ENCODE measurements around the gene CROCC.
"Not testable (repeated sequence)": the region's sequence is repeated elsewhere in the genome, so short reads cannot be mapped to it uniquely, and the experiment has no call there.

CROCC gene

DNA sequence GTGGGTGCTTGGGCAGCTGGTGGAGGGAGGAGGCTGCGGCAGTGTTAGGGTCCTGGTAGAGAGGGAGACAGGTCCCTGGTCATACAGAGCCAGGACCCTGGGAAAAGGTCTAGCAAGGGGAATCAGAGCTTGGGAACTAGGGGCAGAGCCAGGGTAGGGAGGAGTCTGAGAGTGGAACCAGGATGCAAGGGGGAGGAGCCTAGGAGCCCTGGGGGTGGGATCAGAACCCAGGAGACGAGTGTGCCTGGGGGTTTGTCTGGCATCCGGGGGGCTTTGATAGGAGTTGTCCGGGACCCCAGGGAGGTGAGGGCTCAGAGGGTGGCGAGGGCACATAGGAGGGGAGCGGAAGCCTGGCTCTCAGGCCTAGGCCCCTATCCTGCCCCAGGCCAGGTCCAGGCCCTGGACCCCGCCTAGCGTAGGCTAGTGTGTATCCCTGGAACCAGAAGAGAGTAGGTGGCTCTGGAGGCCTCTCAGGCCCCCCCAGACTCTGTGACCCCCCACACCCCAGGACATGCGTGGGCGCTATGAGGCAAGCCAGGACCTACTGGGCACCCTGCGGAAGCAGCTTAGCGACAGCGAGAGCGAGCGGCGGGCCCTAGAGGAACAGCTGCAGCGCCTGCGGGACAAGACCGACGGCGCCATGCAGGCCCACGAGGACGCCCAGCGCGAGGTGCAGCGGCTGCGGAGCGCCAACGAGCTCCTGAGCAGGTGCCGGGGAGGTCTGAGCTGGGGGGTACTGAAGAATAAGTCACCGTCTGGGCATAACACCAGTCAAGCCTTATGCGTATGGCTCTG lies 17.9 kb downstream of the CROCC start:
- not testable (repeated sequence) for DNase-seq

DNA sequence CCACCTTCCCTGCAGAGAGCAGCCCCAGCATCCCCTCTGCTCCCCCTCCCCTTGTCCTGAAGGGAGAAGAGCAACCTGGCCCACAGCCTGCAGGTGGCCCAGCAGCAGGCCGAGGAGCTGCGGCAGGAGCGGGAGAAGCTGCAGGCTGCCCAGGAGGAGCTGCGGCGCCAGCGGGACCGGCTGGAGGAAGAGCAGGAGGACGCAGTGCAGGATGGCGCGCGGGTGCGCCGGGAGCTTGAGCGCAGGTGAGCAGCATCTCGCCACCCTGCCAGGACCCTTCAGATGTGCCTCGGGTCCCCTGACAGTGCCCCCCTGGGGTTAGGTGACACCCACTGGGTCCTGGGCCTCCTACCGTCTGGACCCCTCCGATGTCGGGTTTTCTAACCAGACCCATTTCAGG lies 22.3 kb downstream of the CROCC start:
- no peak for DNase-seq

DNA sequence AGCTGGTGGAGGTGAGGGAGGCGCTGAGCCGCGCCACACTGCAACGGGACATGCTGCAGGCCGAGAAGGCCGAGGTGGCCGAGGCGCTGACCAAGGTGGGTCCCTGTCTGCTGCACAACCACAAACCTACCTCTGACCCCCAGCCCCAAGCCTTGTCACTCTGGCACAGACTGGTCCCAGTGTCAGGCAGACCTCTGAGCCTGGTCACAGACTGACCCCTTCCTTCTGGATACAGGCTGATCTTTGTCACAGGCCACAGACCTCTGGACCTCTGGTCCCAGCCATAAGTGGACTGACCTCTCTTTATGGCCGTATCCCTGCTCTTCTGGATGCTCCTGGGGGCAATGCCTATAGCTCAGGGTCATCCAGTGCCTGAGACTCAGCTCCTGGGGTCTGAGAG lies 23.8 kb downstream of the CROCC start:
- DNase-seq = not testable (repeated sequence)

DNA sequence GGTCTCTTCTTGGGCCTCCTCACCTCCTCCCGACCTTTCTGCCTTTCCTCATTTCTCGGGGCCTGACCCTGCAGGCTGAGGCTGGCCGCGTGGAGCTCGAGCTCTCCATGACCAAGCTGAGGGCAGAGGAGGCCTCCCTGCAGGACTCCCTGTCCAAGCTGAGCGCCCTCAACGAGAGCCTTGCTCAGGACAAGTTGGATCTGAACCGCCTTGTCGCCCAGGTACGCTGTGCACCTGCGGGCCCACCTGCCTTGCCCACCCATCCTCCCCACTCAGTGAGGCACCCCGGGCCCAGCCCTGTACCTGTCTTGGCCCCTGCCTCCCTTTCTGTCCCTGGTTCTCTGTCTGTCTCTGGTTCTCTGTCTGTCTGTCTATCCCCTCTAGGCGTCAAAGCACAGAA lies 24.5 kb downstream of the CROCC start:
- not testable (repeated sequence) for DNase-seq

DNA sequence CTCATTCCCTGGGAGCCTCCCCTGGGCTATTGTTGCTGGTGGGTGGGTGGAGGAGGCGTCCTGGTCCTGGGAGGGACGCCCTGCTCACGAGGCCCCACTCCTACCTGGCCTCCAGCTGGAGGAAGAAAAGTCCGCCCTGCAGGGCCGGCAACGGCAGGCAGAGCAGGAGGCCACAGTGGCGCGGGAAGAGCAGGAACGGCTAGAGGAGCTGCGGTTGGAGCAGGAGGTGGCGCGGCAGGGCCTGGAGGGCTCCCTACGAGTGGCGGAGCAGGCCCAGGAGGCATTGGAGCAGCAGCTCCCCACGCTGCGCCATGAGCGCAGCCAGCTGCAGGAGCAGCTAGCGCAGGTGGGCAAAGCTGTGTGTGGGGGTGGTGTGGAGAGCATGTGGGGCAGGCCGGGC lies 24.9 kb downstream of the CROCC start:
- DNase-seq = no peak

DNA sequence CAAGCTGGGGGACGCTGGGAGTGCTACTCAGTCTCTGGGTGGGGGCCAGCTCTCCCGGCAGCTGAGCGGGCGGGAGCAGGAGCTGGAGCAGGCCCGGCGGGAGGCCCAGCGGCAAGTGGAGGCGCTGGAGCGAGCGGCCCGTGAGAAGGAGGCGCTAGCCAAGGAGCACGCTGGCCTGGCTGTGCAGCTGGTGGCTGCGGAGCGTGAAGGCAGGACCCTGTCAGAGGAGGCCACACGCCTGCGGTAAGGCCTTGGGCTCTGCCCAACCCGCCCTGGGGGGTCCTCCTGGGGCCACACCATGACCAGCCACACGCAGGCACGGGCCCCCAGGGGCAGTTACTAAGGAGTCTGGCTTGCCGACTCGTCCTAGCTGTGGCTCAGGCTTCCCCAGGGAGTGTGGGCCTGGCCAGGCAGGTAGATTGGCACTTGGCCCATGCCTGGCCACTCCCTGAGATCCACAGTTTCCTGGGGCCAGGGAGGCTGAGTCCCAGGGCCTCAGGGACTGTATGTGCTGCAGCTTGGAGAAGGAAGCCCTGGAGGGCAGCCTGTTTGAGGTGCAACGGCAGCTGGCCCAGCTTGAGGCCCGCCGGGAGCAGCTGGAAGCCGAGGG lies 26.7 kb downstream of the CROCC start:
- DNase-seq = not testable (repeated sequence)

DNA sequence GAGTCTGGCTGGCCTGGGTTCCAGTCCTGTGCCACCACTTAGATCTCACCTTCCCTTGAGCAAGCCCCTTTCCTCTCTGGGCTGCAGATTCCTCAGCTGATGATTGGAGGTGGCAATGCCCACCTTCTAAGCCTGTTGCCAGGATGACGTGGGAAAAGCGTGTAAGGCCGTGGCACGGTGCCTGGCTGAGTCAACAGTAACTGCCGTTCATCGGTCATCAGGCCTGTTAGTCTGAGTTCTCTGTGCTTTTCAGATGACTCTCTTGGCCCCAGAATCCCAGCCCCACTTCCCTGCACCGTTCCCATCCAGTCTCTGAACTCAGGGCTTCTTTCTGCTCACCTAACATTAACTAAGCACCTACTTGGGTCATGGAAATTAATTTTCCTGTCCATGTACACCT lies 27.3 kb downstream of the CROCC start:
- peak; percentile 28 for DNase-seq

DNA sequence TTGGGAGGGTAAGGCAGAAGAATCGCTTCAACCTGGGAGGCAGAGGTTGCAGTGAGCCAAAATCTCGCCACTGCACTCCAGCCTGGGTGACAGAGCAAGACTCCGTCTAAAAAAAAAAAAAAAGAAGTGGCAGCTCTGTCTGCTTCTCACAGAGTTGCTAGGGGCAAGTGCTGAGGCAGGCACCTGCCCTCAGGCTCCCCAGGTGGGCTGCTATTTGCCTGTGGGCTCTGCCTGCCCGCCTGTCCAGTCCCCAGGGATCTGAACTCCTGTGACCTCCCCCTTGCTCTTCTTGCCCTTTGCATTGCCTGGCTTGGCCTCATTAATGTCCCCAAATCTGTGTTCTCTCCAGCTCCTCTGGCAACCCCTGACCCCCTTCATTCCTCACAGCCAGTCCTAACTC lies 30.6 kb downstream of the CROCC start:
- not testable (repeated sequence) for DNase-seq

DNA sequence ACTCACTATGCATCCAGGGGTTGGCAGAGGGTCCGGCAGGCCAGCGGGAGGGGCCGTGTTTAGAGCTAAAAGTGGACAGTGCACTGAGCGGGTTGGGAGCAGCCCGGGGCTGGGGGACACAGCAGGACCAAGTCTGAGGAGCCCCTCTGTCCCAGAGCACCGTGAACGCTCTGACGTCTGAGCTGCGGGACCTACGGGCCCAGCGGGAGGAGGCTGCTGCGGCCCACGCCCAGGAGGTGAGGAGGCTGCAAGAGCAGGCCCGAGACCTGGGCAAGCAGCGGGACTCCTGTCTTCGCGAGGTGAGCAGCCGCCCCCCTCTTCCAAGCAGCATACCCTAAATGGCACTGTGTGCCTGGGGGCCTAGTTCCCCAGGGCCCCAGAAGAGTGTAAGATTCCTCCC lies 32.8 kb downstream of the CROCC start:
- no peak for DNase-seq

DNA sequence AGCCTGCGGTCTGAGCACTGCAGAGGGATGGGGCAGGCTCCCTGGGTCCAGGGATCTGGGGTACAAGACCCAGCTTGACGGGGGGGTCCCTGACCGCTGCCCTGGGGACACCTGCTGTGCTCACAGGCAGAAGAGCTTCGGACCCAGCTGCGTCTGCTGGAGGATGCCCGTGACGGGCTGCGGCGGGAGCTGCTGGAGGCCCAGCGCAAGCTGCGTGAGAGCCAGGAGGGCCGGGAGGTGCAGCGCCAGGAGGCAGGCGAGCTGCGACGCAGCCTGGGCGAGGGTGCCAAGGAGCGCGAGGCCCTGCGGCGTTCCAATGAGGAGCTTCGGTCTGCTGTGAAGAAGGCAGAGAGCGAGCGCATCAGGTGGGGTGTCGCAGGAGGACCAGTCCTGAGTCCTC lies 33.5 kb downstream of the CROCC start:
- no peak for DNase-seq

DNA sequence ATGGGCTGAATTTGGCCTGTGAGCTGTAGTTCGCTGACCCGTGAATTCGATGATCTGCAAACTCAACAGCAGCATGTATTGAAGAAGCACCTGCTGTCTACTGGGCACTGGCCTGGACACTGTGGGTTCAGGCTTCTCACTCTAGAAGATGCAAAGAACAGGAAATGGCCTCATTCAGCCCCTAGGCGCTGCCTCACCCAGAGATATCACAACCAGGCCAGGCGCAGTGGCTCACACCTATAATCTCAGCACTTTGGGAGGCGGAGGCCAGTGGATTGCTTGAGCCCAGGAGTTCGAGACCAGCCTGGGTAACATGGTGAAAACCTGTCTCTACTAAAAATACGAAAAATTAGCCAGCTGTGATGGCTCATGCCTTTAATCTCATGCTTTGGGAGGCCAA lies 35.0 kb downstream of the CROCC start:
- no peak for DNase-seq

DNA sequence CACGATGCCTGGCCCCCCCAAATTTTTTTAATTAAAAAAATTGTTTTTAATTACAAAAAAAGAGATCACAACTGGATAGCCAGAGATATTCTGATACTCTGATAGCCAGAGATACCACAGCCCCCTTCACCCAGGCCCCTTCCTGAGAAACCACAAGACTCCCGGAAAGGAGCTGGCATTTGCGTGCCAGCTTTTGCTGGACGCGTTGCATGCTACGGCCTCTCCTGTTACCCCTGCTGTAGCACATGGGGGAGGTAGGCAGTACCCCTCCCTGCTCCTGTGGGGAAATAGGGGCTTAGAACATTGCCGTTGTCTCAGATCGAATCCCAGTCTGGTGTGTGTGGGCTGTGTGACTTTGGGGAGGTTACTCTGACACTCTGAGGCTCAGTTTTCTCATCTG lies 36.0 kb downstream of the CROCC start:
- DNase-seq = no peak

DNA sequence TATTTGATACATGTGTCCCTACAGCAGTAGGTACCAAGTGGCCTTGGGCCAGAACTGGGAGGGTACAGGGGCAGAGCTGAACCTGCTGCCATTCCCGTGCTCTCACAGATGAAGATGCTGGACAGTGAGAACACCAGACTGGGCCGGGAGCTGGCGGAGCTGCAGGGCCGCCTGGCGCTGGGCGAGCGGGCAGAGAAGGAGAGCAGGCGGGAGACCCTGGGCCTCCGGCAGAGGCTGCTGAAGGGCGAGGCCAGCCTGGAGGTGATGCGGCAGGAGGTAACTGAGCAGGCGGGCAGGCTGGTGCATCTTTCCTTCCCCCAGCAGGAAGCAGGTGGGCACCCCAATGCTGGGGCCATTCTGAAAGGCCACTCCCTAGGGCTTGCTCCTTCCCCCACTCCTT lies 36.7 kb downstream of the CROCC start:
- no peak for DNase-seq

DNA sequence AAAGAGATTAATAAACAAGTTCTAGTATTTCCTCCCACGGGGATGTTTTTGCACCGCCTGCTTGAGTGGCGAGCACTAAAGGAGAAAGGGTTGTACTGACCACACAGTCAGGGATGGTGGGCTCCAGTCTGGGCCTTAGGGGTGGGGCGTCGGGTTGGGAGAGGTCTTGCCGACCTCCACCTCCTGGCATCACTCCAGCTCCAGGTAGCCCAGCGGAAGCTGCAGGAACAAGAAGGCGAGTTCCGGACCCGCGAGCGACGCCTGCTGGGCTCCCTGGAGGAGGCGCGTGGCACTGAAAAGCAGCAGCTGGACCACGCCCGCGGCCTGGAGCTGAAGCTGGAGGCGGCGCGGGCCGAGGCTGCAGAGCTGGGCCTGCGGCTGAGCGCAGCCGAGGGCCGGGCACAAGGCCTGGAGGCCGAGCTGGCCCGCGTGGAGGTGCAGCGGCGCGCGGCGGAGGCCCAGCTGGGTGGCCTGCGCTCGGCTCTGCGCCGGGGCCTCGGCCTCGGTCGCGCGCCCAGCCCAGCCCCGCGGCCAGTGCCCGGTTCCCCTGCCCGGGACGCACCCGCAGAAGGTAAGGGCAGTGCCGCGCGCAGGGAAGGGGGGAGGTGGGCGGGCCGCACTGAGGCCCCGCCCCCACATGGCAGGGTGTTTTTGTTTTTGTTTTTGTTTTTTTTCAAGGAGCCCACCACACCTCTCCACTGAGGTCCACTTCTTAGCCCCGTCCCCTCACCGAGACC lies 39.0 kb downstream of the CROCC start:
- DNase-seq = peak; percentile 78

DNA sequence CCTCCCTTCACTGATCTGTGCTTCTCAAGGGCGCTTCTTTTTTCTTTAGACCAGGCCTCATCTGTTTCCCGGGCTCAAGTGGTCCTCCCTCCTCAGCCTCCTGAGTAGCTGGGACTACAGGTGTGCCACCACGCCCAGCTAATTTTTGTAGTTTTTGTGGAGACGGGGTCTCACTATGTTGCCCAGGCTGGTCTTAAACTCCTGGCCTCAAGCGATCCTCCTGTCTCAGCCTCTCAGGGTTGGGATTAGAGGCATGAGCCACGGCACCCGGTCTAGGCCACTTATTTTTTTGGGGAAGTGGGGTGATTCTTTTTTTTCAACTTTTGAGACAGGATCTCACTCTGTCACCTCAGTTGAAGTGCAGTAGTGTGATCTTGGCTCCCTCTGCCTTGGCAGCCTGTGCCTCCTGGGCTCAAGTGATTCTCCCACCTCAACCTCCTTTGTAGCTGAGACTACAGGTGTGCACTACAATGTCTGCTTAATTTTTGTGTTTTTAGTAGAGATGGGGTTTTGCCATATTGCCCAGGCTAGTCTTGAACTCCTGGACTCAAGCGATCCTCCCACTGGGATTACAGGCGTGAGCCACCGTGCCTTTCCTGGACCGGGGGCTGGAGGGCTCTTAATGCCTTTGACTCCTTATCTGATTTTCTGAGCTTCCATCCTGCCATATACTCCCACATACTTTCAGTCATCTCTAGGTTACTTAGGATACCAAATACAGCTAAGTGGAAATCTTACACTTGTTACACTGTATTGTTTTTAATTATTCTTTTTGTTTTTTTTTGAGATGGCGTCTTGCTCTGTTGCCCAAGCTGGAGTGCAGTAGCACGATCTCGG lies 39.8 kb downstream of the CROCC start:
- no peak for DNase-seq

DNA sequence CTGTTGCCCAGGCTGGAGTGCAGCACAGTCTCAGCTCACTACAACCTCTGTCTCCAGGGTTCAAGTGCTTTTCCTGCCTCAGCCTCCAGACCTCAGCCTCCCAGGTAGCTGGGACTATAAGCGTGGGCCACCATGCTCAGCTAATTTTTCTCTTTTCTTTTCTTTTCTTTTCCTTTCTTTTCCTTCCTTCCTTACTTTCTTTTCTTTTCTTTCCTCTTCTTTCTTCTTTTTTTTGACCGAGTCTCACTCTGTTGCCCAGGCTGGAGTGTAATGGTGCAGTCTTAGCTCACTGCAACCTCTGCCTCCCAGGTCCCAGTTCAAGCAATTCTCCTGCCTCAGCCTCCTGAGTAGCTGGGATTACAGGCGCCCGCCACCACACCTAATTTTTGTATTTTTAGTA lies 42.4 kb downstream of the CROCC start:
- not testable (repeated sequence) for DNase-seq

DNA sequence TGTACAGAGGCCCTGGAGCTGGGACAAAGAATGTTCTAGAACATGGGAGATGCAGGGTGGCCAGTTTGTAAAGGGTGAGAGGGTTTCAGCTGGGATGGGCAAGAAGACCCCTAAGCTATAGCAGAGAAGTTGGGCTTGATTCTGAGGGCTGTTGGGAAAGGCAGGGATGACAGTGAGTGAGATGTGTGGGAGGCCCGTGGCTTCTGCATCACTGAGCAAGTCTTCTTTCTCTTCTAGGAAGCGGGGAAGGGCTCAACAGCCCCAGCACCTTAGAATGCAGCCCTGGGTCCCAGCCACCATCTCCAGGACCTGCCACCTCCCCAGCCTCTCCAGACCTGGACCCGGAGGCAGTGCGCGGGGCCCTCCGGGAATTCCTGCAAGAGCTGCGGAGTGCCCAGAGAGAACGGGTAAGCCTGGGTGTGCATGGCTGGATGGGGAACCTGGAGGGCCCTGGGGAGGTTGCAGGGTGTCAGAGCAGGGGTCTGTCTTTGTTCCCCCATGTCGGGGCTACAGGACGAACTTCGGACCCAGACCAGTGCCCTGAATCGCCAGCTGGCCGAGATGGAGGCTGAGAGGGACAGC lies 43.8 kb downstream of the CROCC start:
- DNase-seq = no peak

DNA sequence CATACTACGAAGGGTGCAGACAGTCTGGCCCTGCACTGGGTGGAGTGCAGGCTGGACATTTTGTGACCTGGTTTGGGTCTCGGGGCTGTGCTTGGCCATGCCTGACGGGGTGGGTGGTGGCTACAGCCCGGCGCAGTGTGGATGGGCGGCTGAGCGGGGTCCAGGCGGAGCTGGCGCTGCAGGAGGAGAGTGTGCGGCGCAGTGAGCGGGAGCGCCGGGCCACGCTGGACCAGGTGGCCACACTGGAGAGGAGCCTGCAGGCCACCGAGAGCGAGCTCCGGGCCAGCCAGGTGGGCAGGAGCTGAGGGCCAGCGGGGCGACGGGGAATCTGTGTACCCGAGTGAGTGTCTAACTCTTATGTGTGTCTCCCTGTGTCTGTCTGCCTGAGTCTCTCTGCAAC lies 44.6 kb downstream of the CROCC start:
- no peak for DNase-seq

DNA sequence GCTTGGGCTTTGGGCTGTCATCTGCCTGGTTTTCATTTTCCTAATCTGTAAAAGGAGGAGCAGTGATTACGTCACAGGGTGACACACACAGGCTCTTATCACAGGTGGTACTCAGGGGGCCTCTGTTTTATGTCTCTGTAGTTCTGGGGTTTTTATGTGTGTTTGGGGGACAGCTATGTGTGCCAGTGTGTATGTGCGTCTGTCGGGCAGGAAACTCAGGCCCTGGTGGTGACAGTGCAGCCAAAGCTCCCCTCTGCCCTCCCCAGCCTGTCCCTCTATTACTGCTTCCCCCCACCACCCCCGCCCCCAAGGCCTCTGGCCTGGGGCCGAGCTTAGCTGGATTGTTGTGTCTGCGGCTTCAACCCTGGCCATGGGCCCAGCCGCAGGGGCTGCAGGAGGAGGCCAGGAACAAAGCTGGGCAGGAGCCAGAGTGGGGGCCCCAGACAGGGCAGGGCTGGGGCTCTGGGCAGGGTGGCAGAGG lies 45.4 kb downstream of the CROCC start:
- peak; percentile 89 for DNase-seq

DNA sequence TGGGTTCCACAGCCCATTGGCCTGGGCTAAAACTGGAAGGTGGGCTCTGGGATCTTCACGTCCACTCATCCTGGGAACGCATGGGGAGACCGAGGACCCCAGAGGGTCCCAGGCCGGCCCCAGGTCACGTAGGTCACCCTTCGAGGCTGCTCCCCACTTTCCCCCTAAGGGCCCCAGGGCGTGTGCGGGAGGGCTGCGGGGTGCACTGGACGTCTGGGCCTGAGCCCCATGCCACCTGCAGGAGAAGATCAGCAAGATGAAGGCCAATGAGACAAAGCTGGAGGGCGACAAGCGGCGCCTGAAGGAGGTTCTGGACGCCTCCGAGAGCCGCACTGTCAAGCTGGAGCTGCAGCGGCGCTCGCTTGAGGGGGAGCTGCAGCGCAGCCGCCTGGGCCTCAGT lies 46.2 kb downstream of the CROCC start:
- no peak for DNase-seq

DNA sequence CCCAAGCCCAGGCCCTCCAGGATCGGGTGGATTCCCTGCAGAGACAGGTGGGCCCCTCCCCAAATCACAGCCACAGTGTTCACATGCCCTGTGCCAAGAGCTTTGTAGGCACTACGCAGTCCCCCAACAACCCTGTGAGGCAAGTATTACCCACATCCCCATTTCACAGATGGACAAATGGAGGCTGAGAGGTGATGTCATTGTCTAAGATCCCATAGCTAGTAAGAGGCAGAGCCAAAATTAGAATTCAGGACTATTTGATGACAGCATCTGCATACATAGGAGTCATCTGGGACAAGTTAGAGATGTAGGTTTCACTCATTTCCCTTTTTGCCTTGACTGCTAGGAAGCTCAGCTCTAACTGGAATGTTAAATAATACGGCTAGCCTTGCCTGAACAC lies 46.6 kb downstream of the CROCC start:
- no peak for DNase-seq

DNA sequence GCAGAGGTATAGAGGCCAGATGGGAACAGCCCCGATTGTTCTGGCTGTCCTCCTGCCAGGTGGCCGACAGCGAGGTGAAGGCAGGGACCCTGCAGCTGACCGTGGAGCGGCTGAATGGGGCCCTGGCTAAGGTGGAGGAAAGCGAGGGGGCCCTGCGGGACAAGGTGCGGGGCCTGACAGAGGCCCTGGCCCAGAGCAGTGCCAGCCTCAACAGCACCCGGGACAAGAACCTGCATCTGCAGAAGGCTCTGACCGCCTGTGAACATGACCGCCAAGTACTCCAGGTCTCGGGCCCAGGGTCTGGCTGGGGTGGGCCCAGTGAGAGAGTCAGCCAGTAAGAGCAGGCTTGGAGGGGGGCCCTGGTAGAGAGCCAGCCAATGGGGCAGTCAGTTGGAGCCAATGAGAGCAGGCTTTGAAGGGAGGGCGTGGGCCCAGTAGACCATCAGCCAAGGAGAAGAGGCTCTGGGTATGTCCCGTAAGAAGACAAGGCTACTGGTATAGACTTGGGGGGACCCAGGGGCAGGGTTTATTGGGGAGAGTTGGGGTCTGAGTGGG lies 47.4 kb downstream of the CROCC start:
- DNase-seq = no peak

All from fibroblast of skin of right biceps (primary cell).